KMS-11 (cell line): ENCODE results near the gene SCTR.
A peak's percentile ranks its signal among the peaks of the same experiment; 100 is the strongest.
"Not testable (repeated sequence)": the region's sequence is repeated elsewhere in the genome, so short reads cannot be mapped to it uniquely, and the experiment has no call there.

Experiments
- H2AFZ ChIP-seq: fragments of 200-600 bp; sonication (generic); 2 replicates; pipeline ENCODE4 v1.6.1; 2016; ENCODE audit warnings: antibody characterized with exemption, mixed run types, low read depth
- H3K27ac ChIP-seq: fragments of 200-600 bp; sonication (generic); 2 replicates; pipeline ENCODE4 v1.6.1; 2016; ENCODE audit warnings: mild to moderate bottlenecking, mixed run types
- H3K27me3 ChIP-seq: fragments of 200-600 bp; sonication (generic); 2 replicates; pipeline ENCODE4 v1.6.1; 2017; ENCODE audit warnings: mild to moderate bottlenecking, low read depth, mixed run types, moderate library complexity; ENCODE audit not compliant: insufficient read depth
- H3K36me3 ChIP-seq: fragments of 200-600 bp; sonication (generic); 2 replicates; pipeline ENCODE4 v1.6.1; 2017; ENCODE audit warnings: mild to moderate bottlenecking, mixed run types; ENCODE audit not compliant: insufficient read depth
- H3K4me1 ChIP-seq: fragments of 200-600 bp; sonication (generic); 2 replicates; pipeline ENCODE4 v1.6.1; 2016; ENCODE audit warnings: mild to moderate bottlenecking, low read depth, mixed run types; ENCODE audit not compliant: poor library complexity, severe bottlenecking
- H3K4me2 ChIP-seq: fragments of 200-600 bp; sonication (generic); 2 replicates; pipeline ENCODE4 v1.7.0; 2016; ENCODE audit warnings: mild to moderate bottlenecking, mixed run types
- H3K4me3 ChIP-seq: fragments of 200-600 bp; sonication (generic); IDR thresholded peaks from 2 replicates; pipeline ENCODE4 v1.6.1; 2017; ENCODE audit warnings: low read depth, low read length, mixed read lengths; ENCODE audit not compliant: insufficient read depth
- H3K79me2 ChIP-seq: fragments of 200-600 bp; sonication (generic); 2 replicates; pipeline ENCODE4 v1.6.1; 2016; ENCODE audit warnings: low read depth, mixed run types; ENCODE audit not compliant: insufficient read depth
- H3K9ac ChIP-seq: fragments of 200-600 bp; sonication (generic); 2 replicates; pipeline ENCODE4 v1.6.1; 2016; ENCODE audit warnings: mild to moderate bottlenecking, mixed run types
- H4K20me1 ChIP-seq: fragments of 200-600 bp; sonication (generic); 2 replicates; pipeline ENCODE4 v1.6.1; 2016; ENCODE audit warnings: mild to moderate bottlenecking, mixed run types; ENCODE audit not compliant: insufficient read depth
- CTCF ChIP-seq: fragments of 200-600 bp; sonication (generic); conservative IDR thresholded peaks from 2 replicates; pipeline ENCODE4 v1.6.1; 2017; ENCODE audit warnings: low read depth, mild to moderate bottlenecking, antibody characterized with exemption, low read length, moderate library complexity, mixed read lengths

Gene SCTR

GRCh38 chr2:119408221-119408619 is 116.1 kb downstream of the SCTR start:
- H3K4me2 ChIP-seq, result 0 out of 2 replicates have a peak overlapping the region, but pooled peaks have one; percentile 21

GRCh38 chr2:119407430-119408220 is 116.7 kb downstream of the SCTR start:
- 0 out of 2 replicates have a peak overlapping the region, but pooled peaks have one; percentile 21 for H3K4me2 ChIP-seq
- no peak overlapping the region for H3K9ac ChIP-seq
- TF ChIP-seq CTCF, result peak; percentile 71
- no peaks in the 10 kb centered on the region for H3K79me2 ChIP-seq
- peak overlapping the region; percentile 38; the same call in 1 of the 2 replicates for H2AFZ ChIP-seq
- no peaks in the 10 kb centered on the region for H4K20me1 ChIP-seq
- H3K36me3 ChIP-seq, result no peaks in the 10 kb centered on the region
- H3K4me3 ChIP-seq, result no peak overlapping the region
- no peaks in the 10 kb centered on the region for H3K27me3 ChIP-seq
- H3K27ac ChIP-seq, result 0 out of 2 replicates have a peak overlapping the region, but pooled peaks have one; percentile 15
- H3K4me1 ChIP-seq, result peaks cover 8% of the 10 kb centered on the region

More at GRCh38 chr2:119408221-119408619, 116.1 kb downstream of the SCTR start:
- Histone ChIP-seq H3K79me2 (no peaks in the 10 kb centered on the region), H2AFZ (peak overlapping the region; percentile 38; the same call in 1 of the 2 replicates), H3K27ac (0 out of 2 replicates have a peak overlapping the region, but pooled peaks have one; percentile 15), H3K4me3 (no peak overlapping the region), H3K36me3 (no peaks in the 10 kb centered on the region), H4K20me1 (no peaks in the 10 kb centered on the region), H3K27me3 (no peaks in the 10 kb centered on the region), H3K4me1 (peaks cover 8% of the 10 kb centered on the region), H3K9ac (no peak overlapping the region)
- TF ChIP-seq CTCF, result no peak

- H2AFZ ChIP-seq, result no peak overlapping the region
- H3K9ac ChIP-seq, result no peak overlapping the region
- H3K4me3 ChIP-seq, result no peak overlapping the region
- no peak for TF ChIP-seq CTCF
- H3K27ac ChIP-seq, result no peak overlapping the region
- no peaks in the 10 kb centered on the region for H3K27me3 ChIP-seq
- peaks cover 8% of the 10 kb centered on the region for H3K4me1 ChIP-seq
- no peak overlapping the region for H3K4me2 ChIP-seq
- H3K79me2 ChIP-seq, result no peaks in the 10 kb centered on the region
- no peaks in the 10 kb centered on the region for H3K36me3 ChIP-seq
- no peaks in the 10 kb centered on the region for H4K20me1 ChIP-seq
These were observed 119.1 kb downstream of the SCTR start for GRCh38 chr2:119405151-119405550.

- H3K4me3 ChIP-seq, H2AFZ ChIP-seq, H3K9ac ChIP-seq, H3K36me3 ChIP-seq, H3K27ac ChIP-seq, H4K20me1 ChIP-seq, H3K4me2 ChIP-seq, H3K27me3 ChIP-seq, H3K79me2 ChIP-seq, H3K4me1 ChIP-seq: not testable (repeated sequence)
These were observed 120.7 kb downstream of the SCTR start for GRCh38 chr2:119403618-119404017.
